Lung microvascular endothelial cell (primary cell): ENCODE data around the gene RPL19. TPM values are rescaled to one million over a fixed set of nuclear protein-coding genes. Genes with fewer than 3 reads are reported as not detected.

Source experiments
- DNase-seq, 2 donors: peaks; one replicate each; pipeline versions ENCODE4 v3.0.0 to v3.0.0-alpha.2; 2010; ENCODE audit warnings: low read depth in 2 of 2
- total RNA-seq: library from RNA; depleted of rRNA; stranded (reverse); fragments of >200 nt; gene quantifications from 2 replicates; pipeline ENCODE4 v1.2.1, GENCODE V29; 2014

RPL19 gene
- total RNA-seq, 1 donor from 2014 or later = 1,196 TPM

GRCh38 chr17:39223907-39224777 lies 24.1 kb downstream of the RPL19 start:
- no peak for DNase-seq

GRCh38 chr17:39224778-39225307 lies 24.8 kb downstream of the RPL19 start:
- DNase-seq = no peak

GRCh38 chr17:39225308-39225958 lies 25.4 kb downstream of the RPL19 start, which contains the start of gene STAC2:
TSS of gene STAC2 (minus strand) at chr17:39225945. CDS start at chr17:39225502, 443 bp downstream.
- no peak for DNase-seq

DNA sequence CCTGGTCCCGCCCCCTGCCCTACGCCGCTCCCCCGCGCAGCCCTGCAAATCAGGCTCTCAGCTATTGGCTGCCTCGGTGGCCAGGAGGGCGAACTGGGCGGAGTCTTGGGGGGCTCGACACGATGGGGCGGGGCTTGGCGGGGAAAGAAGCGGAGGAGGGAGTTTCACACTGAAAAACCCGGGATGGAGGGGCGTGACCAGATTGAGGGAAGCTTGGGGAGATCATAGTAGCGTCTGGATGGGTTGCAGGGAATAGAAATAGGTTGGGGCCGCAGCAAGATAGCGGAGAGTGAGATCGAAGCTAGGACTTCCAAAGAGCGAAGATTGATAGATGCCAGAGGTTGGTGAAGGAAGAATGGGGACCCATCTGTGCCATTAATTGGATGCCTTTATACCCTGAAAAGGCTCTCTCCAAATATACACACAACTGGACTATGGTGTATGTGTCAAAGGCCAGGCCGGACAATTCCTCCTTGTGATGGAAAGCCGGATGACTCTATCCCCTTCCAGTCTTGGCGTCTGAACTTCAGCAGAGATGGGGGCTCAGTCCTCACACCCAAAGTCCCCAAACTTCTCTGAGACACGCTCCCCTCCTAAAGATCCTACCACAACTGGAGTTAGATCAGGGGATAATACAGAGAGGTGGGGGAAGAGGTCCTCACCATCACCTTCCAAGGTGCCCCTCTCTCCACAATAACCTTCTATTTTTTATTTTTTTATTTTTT lies 26.0 kb downstream of the RPL19 start:
- peak in 1 of 2 donors; percentile 47 for DNase-seq

- DNase-seq = no peak
These were observed 27.4 kb downstream of the RPL19 start for GRCh38 chr17:39227364-39227919.

GRCh38 chr17:39229274-39229913 lies 29.3 kb downstream of the RPL19 start:
- peak; percentile 18 to 76 for DNase-seq

DNA sequence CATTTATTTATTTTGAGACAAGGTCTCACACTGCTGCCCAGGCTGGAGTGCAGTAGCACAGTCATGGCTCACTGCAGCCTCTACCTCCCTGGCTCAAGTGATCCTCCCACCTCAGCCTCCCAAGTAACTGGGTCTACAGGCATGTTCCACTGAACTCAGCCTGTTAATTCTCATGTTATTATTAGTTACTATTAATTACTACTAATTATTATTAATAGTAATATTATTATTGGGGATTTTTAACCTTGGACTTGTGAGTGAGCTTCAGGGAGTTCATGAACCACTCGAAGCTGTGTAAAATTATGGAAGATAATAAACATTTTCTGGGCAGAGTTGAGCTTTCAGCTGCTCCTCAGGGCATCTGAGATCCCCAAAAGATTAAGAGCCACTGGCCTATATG lies 30.3 kb downstream of the RPL19 start:
- no peak for DNase-seq

- no peak for DNase-seq
These were observed 31.0 kb downstream of the RPL19 start for GRCh38 chr17:39231091-39231561.

DNA sequence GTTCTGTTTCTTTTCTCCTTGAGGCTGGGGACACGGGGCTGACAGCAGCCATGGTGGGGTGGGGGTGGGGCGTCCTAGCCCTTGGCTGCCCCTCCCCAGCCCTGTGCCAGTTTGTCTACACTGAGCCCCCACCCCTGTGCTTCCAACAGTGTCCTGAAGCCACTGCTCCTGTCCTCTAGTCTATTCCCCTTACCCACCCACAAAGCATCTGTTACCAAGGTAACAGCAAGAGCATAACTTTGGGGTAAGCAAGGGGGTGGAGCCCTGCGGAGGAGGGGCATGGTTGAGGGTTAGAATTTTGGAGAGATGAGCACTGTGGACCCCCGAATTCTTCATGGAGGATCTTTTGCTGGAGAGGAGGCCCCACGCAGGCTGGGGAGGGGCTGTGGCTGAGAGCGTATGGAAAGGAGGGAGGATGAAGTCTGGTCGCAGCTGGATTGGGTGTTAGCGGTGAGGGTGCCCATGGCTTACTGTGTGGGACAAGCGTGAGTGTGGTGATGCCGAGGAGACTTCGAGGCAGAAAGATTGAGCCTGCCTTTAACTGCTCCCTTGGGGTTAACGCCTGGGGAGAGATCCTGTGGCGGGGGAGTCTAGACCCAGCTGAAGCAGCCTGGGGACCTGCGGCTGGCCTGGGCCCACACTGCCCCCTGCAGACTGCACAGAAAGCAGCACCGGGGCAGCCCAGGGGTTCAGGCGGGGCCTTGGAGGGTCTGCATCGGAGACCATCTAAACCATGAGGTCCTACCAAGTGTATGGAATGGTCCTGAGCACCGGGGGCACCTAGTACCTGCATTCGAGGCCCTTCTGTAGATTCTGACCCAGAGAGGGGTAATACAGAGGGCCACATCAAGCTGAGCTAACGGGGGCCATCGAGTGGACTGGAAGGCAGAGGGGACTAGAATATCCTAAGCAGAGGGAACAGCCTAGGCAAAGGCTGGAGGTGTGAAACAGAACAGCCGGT lies 31.8 kb downstream of the RPL19 start:
- peak; percentile 49 to 57 for DNase-seq

GRCh38 chr17:39235555-39236449 lies 35.7 kb downstream of the RPL19 start:
- peak; percentile 29 to 66 for DNase-seq

- DNase-seq = no peak
These were observed 36.4 kb downstream of the RPL19 start for GRCh38 chr17:39236450-39236927.

GRCh38 chr17:39236981-39237441 lies 36.9 kb downstream of the RPL19 start:
- no peak for DNase-seq

GRCh38 chr17:39237586-39237985 lies 37.5 kb downstream of the RPL19 start:
- DNase-seq = no peak

DNA sequence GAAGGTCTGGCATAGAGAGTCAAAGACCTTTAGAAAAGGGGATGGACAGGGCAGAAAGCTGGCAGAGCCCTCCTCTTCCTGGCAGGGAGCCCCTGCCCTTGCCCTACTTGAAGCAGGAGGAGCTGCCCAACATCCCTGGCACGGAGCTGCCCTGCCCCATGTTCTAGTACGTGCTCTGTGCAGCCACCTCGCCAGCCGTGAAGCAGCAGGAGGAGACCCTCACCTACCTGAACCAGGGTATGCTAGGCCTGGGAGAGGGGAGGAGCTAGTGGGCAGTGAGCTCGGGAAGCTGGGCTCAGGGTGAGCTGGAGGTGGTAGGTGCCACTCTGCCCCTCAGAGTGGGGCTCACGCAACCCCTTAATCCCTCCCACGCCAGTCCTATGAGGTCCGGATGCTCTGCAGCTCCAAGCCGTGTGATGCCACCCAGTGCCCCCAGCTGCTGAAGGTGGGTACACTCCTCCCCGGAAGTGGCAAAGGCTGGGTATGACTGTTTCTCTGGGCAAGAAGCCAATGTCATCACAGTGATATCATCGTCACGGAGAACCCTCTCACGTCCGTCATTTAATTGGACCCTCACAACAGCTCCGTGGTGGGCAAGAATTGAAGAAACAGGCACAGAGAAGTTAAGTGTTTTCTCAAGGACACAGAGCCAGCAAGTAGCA lies 38.4 kb downstream of the RPL19 start:
- DNase-seq = no peak

GRCh38 chr17:39239640-39240314 lies 39.7 kb downstream of the RPL19 start:
- DNase-seq = peak; percentile 29 to 59

- no peak for DNase-seq
These were observed 40.5 kb downstream of the RPL19 start for GRCh38 chr17:39240631-39241030.

- DNase-seq = no peak
These were observed 43.1 kb downstream of the RPL19 start for GRCh38 chr17:39243155-39243554.
